GM12801 (cell line): ENCODE data around the gene GPAM.

Experiments
- TF ChIP-seq, protein P1 (sequence below): IDR thresholded peaks from one replicate; pipeline ENCODE4 v1.5.1; 2011; ENCODE audit warnings: control low read depth; ENCODE audit not compliant: insufficient read length; ENCODE audit errors: extremely low read depth

Gene GPAM

GRCh38 chr10:112213098-112213823, 29.7 kb upstream of the GPAM start:
- TF ChIP-seq, protein P1, sequence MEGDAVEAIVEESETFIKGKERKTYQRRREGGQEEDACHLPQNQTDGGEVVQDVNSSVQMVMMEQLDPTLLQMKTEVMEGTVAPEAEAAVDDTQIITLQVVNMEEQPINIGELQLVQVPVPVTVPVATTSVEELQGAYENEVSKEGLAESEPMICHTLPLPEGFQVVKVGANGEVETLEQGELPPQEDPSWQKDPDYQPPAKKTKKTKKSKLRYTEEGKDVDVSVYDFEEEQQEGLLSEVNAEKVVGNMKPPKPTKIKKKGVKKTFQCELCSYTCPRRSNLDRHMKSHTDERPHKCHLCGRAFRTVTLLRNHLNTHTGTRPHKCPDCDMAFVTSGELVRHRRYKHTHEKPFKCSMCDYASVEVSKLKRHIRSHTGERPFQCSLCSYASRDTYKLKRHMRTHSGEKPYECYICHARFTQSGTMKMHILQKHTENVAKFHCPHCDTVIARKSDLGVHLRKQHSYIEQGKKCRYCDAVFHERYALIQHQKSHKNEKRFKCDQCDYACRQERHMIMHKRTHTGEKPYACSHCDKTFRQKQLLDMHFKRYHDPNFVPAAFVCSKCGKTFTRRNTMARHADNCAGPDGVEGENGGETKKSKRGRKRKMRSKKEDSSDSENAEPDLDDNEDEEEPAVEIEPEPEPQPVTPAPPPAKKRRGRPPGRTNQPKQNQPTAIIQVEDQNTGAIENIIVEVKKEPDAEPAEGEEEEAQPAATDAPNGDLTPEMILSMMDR: no peak

DNA sequence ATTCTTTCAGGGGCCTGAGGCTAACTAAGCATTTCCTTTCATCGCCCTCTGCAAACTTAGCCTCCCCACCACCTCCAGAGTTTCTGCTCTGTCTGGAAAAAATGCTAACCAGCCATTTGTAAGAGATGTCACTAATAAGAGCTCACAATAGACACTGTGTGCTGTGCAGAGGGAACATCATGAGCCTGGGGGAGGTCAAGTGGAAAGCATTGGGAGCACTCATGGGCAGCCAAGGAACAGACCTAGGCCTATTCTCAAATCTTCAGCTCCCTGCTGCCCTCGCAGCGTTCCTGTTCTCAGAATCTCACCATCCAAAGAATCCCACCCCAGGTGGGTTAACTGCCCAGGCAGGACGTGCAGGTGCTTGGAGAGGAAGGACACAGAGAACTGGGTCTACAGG, 27.1 kb upstream of the GPAM start:
- TF ChIP-seq, protein P1: no peak

DNA sequence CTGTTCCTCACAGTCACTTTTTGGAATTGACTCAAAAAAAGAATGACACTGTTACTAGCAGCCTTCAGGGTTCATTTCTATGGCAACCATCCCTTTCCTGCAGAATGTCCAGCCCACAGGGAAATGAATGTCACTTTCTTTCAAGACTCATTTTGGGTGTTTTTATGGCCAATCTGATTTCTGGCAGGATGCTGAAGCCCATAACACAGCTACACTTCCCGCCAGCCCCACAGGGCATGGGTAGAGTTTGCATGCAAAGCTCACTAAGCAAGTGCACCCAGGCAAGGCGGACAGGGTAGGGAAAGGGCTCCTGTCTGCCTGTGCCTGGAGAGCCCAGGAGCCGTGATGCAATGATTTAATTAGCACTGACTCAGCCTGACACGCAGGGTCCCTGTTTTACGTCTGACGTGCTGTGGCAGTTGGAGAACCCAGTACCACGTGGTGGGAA, 26.1 kb upstream of the GPAM start:
- TF ChIP-seq, protein P1: no peak

DNA sequence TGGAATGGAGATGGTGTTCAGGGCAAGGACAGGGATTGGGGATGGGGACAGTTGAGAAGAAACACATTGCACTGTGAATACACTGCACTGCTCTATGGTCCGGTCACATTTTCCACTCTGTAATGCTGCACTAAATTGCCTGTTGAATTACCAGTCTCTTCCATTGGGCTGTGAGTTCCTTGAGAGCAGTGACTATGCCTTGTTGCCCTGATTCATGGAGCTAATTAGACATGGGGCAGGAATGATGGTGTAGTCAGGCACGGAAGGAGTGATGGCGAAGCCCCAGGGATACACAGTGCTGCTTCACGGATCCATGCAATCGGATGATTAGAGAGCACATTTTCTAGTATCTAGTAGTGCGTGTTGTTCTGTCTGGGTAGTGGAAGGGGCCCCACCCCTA, 25.4 kb upstream of the GPAM start:
- TF ChIP-seq, protein P1: no peak

DNA sequence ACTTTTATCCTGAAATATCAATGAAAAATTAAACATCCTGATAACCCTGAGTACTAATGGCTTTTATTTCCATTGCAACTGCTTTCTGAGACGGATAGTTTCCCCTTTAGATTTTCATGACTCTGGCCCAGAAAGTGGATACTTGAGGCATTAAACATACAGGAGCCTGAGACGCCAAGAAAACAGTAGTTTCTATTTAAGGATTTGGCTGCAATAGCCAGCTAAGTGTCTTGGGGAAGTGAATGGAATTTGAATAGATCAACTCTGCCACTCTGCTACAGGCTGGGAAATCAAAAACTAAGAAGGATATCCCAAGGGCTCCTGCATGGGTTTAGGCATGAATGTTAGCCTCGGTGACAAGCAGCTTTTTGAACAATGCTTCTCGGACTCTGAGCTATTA, 24.7 kb upstream of the GPAM start:
- TF ChIP-seq, protein P1: no peak

DNA sequence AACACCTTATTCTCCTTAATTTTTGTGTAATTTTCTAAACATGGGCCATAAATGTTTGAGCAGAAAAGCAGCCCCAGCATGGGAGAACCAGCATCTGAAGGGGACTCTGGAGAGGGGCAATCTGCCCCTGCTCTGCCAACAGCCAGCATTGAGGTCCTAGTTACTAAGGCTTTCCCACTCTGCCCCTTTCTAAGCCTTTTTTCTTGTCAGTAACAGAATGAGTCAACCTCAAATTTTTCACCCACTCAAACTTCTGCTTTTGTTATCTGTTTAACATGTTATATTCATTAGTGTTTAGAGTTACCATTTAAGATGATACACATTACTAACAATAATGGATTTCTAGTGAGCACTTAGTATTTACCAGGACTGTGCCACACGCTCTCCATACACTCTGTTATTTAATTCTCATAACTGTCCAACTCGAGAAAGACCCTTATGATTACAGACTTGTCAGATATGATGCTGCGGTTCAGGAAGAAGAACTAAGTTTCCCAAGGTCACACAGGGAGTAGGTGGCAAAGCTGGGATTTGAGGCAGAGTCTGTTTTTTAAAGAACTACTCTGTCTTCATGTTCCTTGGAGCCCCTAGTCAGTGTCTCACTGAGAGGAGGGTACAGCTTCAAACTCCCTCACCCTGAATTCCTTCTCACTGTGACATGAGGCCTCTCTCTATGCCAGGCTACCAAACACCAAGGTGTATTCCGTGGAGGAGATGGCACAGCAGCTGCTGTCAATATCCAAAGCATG, 19.9 kb upstream of the GPAM start:
- TF ChIP-seq, protein P1: no peak

DNA sequence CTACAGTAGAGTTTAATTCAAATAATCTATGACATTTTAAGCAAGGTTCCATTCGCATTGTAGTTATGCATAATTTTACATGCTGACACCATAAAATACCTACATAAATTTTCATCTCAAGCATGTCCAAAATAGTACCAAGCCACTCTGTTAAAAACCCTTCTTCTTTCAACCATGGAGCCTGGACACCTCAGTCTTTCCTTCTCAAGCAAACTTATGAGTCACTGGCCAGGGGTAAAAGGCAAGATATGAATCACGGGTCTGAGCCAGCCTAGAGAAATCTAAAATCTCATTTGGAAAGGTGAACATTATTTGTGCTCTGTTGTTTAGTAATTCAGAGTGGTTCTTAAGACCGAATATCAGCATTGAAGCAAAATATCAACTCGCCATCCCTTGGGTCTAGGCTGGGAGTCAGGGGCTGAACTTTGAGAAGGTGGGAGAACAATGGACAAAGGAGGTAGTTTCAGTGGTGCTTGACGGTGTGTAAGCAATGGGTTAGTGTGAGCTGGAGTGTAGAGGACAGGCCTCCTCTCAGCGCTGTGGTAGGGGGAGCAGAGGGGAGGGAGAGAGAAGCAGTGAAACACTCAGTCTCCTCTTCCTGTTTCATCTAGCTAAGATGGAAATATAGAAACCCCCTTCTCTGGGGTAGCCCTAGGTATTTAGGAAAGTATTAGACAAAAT, 19.1 kb upstream of the GPAM start:
- TF ChIP-seq, protein P1: no peak
